Neural crest cell (in vitro differentiated cells): ENCODE results near the gene TAP2. TPM values are rescaled to one million over a fixed set of nuclear protein-coding genes. Genes with fewer than 3 reads are reported as not detected.

Source experiments
- DNase-seq: peaks from one replicate; pipeline ENCODE4 v3.0.0; 2021; ENCODE audit warnings: low read depth, mixed read lengths, low spot score
- H3K27ac Mint-ChIP-seq: one replicate; pipeline ENCODE4 v1.8.0; 2021; ENCODE audit warnings: mild to moderate bottlenecking, mixed read lengths; ENCODE audit not compliant: unreplicated experiment
- H3K27me3 Mint-ChIP-seq: 2 replicates; pipeline ENCODE4 v1.8.0; 2021; ENCODE audit warnings: low read depth, mild to moderate bottlenecking, mixed read lengths
- H3K36me3 Mint-ChIP-seq: 2 replicates; pipeline ENCODE4 v1.8.0; 2021; ENCODE audit warnings: low read depth, mild to moderate bottlenecking, mixed read lengths
- H3K4me1 Mint-ChIP-seq: 2 replicates; pipeline ENCODE4 v1.8.0; 2021; ENCODE audit warnings: mixed read lengths
- H3K4me3 Mint-ChIP-seq: one replicate; pipeline ENCODE4 v1.8.0; 2021; ENCODE audit warnings: mild to moderate bottlenecking, mixed read lengths
- H3K9me3 Mint-ChIP-seq: 2 replicates; pipeline ENCODE4 v1.8.0; 2021; ENCODE audit warnings: mixed read lengths
- total RNA-seq: library from RNA; stranded (reverse); gene quantifications from 2 replicates; pipeline ENCODE4 v1.2.1, GENCODE V29; 2021
- TF ChIP-seq, protein P1 (sequence below): fragments of 200-600 bp; sonication (generic); conservative IDR thresholded peaks from 2 replicates; pipeline ENCODE4 v1.5.0; 2021; ENCODE audit warnings: antibody characterized with exemption, mild to moderate bottlenecking

TAP2 gene
- total RNA-seq, 1 donor from 2014 or later, result 18.0 TPM

DNA sequence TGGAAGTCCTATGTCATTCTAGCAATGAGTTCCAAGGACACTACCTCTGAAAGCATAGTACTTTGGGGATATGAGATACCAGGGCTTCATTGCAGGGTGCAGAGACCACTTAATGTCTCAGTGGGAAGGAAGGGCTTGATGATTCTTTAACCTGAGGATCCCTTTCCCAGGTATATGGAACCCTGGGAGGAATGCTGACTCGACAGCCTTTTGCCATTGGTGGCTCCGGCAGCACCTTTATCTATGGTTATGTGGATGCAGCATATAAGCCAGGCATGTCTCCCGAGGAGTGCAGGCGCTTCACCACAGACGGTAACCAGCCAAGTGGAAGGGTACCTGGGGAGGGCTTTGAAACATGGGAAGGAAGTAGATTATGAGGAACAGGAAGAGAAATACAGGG, 19.7 kb upstream of the TAP2 start:
- Mint-ChIP-seq H3K9me3 (no peaks in the 10 kb centered on the region), H3K27me3 (peaks cover 88% of the 10 kb centered on the region), H3K4me1 (peaks cover 10% of the 10 kb centered on the region), H3K4me3 (no peak overlapping the region), H3K27ac (no peak overlapping the region), H3K36me3 (no peaks in the 10 kb centered on the region)
- DNase-seq, result no peak
- TF ChIP-seq, protein P1, sequence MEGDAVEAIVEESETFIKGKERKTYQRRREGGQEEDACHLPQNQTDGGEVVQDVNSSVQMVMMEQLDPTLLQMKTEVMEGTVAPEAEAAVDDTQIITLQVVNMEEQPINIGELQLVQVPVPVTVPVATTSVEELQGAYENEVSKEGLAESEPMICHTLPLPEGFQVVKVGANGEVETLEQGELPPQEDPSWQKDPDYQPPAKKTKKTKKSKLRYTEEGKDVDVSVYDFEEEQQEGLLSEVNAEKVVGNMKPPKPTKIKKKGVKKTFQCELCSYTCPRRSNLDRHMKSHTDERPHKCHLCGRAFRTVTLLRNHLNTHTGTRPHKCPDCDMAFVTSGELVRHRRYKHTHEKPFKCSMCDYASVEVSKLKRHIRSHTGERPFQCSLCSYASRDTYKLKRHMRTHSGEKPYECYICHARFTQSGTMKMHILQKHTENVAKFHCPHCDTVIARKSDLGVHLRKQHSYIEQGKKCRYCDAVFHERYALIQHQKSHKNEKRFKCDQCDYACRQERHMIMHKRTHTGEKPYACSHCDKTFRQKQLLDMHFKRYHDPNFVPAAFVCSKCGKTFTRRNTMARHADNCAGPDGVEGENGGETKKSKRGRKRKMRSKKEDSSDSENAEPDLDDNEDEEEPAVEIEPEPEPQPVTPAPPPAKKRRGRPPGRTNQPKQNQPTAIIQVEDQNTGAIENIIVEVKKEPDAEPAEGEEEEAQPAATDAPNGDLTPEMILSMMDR, result no peak

DNA sequence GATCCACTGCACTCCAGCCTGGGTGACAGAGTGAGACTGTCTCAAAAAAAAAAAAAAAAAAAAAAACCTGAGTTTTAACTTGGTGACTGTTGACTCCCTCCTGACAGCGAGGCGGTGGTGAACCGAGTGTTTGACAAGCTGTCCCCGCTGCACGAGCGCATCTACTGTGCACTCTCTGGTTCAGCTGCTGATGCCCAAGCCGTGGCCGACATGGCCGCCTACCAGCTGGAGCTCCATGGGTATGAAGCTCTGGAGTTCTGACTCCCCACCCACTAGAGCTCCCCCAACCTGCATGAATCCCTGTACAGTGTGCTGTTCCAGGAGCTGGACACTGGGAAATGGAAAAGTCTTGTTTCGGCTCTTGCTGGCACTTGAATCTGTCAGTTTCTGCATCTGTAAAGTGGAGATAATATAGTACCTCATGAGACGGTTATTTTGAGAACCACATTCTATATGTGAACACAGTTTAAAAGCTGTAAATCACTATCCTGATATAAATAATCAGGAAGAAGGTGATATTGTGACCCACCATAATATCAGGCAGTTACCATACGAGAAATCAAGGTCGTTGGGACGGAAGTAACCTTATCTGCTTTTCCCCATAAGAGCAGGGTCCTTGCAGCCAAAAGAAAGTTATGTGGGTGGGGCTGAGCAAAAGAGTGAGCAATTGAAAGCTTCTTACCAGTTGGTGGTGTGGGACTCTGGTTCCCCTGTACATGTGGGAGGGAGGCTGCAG, 18.8 kb upstream of the TAP2 start:
- H3K27me3 Mint-ChIP-seq, result peaks cover 93% of the 10 kb centered on the region
- H3K27ac Mint-ChIP-seq, result no peak overlapping the region
- no peaks in the 10 kb centered on the region for H3K9me3 Mint-ChIP-seq
- no peak for DNase-seq
- H3K36me3 Mint-ChIP-seq, result no peaks in the 10 kb centered on the region
- TF ChIP-seq, protein P1, result no peak
- H3K4me1 Mint-ChIP-seq, result peaks cover 17% of the 10 kb centered on the region
- H3K4me3 Mint-ChIP-seq, result no peak overlapping the region

DNA sequence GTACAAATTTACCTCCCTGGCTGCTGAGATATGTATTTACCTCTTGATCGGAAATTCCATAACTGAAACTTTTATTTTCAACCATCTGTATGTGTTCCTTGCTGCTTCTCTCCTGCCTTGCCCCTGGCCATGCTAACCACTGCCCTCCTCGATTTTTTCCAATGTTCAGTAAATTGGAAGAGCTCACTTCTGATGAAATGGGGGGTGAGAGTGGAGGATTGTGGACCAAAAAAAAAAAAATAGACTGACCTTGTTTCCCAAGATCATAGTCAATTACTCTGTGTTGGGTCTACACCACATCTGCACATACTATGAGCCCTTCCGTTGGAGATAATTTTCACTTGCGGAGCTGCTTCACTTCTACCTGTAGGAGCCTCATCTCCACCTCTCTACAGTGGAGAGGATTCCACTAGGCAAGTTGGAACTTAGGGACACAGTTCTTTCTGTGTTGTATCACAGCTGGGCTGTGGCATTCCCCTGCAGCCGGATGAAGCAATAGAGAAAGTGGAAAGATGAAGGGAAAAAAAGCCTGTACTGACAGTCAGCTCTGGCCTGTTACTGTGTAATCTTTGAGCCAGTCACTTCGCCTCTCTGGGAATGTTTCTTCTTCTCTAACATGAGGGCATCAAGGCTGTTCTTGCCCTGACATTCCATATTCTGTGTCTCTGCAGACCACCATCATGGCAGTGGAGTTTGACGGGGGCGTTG, 17.1 kb upstream of the TAP2 start:
- H3K4me3 Mint-ChIP-seq, result peak overlapping the region; percentile 29
- no peak overlapping the region for H3K27ac Mint-ChIP-seq
- H3K4me1 Mint-ChIP-seq, result peaks cover 18% of the 10 kb centered on the region
- H3K9me3 Mint-ChIP-seq, result no peaks in the 10 kb centered on the region
- no peak for DNase-seq
- H3K36me3 Mint-ChIP-seq, result no peaks in the 10 kb centered on the region
- TF ChIP-seq, protein P1, result no peak
- H3K27me3 Mint-ChIP-seq, result peaks cover 95% of the 10 kb centered on the region

DNA sequence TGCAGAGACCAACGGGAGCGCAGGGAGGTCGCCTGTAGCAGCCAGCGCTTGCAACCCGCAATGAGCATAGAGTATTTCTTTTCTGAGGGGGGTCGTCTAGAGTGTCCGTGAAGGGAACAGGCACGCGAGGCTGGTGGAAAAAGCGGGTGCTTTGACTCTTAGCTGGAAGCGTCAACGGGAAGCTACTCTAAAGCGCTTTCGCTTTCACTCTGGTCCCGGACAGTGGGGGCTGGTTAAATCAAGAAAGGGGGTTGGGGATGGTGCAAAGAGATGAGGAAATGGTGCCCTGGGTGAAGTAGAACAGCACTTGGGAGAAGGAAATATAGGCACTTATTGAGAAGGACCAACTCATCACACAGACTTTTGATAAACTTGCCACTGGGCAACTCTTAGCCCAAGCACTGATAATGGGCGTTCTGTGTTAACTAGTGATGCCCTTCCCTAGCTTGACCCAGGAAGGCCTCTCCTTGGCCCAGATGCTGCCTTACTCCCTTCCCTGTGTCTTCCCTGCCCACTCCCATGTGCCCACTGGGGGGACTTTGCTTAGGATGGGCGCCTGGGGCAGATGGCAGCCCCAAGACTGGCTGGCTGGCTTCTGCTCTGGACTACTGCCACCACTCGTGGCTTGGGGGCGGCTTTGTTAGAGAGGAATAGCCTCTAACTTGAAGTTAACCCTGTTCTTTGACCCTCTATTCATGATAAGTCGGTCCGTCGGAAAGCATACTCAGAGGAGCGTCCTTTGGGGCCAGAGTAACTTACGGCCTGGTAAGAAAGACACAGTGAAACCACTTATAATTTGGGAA, 16.0 kb upstream of the TAP2 start:
- Mint-ChIP-seq H3K27me3 (peaks cover 97% of the 10 kb centered on the region), H3K9me3 (no peaks in the 10 kb centered on the region), H3K4me3 (peak overlapping the region; percentile 93), H3K4me1 (peaks cover 18% of the 10 kb centered on the region), H3K36me3 (no peaks in the 10 kb centered on the region), H3K27ac (no peak overlapping the region)
- TF ChIP-seq, protein P1, result no peak
- DNase-seq, result no peak

DNA sequence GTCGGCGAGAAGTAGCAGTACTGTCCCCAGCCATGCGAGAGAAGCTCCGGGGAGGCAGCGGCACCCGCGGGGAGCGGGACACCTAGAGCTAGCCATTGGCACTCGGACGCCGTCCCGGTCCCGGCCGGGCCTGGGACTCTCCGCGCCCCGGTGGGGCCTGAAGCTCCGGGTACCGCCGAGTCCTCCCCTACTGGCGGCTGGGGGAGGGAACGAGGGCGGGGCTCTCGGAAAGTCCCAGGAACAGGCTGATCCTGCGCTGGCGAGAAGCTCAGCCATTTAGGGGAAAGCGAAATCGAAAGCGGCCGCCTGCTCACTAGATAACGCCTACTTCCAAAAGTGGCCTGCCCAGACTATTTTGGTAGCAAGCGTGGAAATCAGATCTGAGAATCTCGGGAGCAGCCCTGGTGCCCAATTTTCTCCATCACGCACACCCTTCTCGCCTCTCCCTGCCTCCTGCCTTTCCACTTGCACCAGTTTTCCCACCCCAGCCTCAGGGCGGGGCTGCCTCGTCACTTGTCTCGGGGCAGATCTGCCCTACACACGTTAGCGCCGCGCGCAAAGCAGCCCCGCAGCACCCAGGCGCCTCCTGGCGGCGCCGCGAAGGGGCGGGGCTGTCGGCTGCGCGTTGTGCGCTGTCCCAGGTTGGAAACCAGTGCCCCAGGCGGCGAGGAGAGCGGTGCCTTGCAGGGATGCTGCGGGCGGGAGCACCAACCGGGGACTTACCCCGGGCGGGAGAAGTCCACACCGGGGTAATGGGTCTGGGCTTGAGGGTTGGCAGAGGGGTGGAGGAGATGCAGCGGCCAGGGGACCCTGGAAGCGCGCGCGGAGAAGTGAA, 15.2 kb upstream of the TAP2 start, which contains the start of the genes PSMB9 and TAP1:
PSMB9 (plus strand) TSS at position 652 of the 835 bp plus-strand sequence; CDS start at position 690, 38 bp downstream.
TAP1 (minus strand) TSS at position 164 of the 835 bp plus-strand sequence; CDS start at position 96, 68 bp downstream.
- peak within 1 kb of the TSS; percentile 93 for H3K4me3 Mint-ChIP-seq
- peak; percentile 72 for DNase-seq
- no peaks in the 10 kb centered on the region for H3K9me3 Mint-ChIP-seq
- peaks cover 95% of the 10 kb centered on the region for H3K27me3 Mint-ChIP-seq
- peaks cover 18% of the 10 kb centered on the region for H3K4me1 Mint-ChIP-seq
- no peak within 1 kb of the TSS for H3K27ac Mint-ChIP-seq
- TF ChIP-seq, protein P1, result peak; percentile 67
- H3K36me3 Mint-ChIP-seq, result no peaks in the 10 kb centered on the region
